ENCODE measurements around the gene HFM1. TPM values are rescaled to one million over a fixed set of nuclear protein-coding genes. Genes with fewer than 3 reads are reported as not detected.

Gene HFM1
- total and polyA plus RNA-seq, 2 experiments from 2014 or later = 1.5 to 5.2 TPM

DNA sequence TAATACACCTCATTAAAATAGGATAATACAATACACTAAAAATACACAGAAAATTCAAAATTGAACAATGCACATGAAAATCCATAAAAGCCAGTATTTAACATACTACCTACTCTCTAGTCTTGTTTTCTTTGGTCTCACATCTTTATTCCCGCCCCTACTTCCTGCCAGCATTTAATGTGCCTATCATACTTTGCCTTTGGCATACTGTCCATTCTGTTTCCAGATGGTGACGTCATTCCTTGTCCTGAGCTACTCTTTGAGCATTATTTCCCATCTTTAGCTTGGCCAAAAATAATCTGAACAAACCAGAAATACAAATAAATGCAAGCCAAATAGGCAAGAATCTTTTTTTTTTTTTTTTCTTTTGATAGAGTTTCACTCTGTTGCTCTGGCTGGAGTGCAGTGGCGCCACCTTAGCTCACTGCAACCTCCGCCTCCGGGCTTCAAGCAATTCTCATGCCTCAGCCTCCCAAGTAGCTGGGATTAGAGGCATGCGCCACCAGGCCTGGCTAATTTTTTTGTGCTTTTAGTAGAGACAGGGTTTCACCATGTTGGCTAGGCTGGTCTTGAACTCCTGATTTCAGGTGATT lies 4.4 kb downstream of the HFM1 start:
- Histone ChIP-seq H3K4me3 (no peak overlapping the region), H3K36me3 (ENCODE audit: insufficient read depth) (no peaks in the 10 kb centered on the region), H3K4me2 (no peak overlapping the region), H2AFZ (no peak overlapping the region), H3K27me3 (ENCODE audit: insufficient read depth) (no peaks in the 10 kb centered on the region), H3K4me1 (ENCODE audit: insufficient read depth) (peaks cover 5% of the 10 kb centered on the region; the same call in 1 of the 2 replicates), H3K79me2 (replicated peaks; ENCODE audit: insufficient read depth) (no peaks in the 10 kb centered on the region), H3K9me2 (ENCODE audit: insufficient read depth) (no peaks in the 10 kb centered on the region), H4K20me1 (replicated peaks; ENCODE audit: insufficient read depth) (no peaks in the 10 kb centered on the region), H3F3A (replicated peaks; ENCODE audit: low read depth) (no peaks in the 10 kb centered on the region), H3K27ac (ENCODE audit: low read depth) (no peak overlapping the region)
- H3K36me3 Mint-ChIP-seq (ENCODE audit: low read depth) = no peaks in the 10 kb centered on the region
- ATAC-seq = no peak
- no peaks in the 10 kb centered on the region for H3K27me3 Mint-ChIP-seq (ENCODE audit: insufficient read depth, low read depth, poor library complexity)
- DNase-seq (ENCODE audit: low spot score) = peak; percentile 41
- H3K4me1 Mint-ChIP-seq = peaks cover 10% of the 10 kb centered on the region
- H3K4me3 Mint-ChIP-seq = no peak overlapping the region
- TF ChIP-seq, protein P1, sequence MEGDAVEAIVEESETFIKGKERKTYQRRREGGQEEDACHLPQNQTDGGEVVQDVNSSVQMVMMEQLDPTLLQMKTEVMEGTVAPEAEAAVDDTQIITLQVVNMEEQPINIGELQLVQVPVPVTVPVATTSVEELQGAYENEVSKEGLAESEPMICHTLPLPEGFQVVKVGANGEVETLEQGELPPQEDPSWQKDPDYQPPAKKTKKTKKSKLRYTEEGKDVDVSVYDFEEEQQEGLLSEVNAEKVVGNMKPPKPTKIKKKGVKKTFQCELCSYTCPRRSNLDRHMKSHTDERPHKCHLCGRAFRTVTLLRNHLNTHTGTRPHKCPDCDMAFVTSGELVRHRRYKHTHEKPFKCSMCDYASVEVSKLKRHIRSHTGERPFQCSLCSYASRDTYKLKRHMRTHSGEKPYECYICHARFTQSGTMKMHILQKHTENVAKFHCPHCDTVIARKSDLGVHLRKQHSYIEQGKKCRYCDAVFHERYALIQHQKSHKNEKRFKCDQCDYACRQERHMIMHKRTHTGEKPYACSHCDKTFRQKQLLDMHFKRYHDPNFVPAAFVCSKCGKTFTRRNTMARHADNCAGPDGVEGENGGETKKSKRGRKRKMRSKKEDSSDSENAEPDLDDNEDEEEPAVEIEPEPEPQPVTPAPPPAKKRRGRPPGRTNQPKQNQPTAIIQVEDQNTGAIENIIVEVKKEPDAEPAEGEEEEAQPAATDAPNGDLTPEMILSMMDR (conservative IDR thresholded peaks at IDR 0.05; ENCODE audit: low read depth in 2 of 2) = peak; percentile 34 to 39
- TF ChIP-seq NANOG (IDR thresholded peaks at IDR 0.05; ENCODE audit: borderline replicate concordance) = no peak
- TF ChIP-seq ZNF114 (CRISPR knock-in tag; IDR thresholded peaks at IDR 0.05) = no peak
- no peak overlapping the region for H3K27ac Mint-ChIP-seq
- no peaks in the 10 kb centered on the region for H3K9me3 Mint-ChIP-seq

DNA sequence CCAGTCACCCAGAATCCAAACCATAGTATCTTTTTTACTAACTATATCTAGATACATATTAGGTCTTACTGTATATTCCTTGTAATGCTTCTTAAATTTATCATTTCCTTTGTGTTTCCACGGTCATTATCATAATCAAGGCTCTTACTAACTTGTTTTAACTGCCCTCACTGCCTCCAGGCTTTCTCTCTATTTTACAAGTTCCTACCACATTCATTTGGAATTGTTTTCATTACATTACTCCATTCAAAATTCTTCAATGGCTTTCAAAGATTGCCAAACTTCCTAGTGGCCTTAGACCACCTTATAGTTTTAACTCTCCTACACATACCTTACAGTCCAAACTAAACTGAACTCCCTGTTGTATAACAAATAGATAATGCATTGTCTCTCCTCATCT lies 6.3 kb downstream of the HFM1 start:
- H3K27me3 Mint-ChIP-seq (ENCODE audit: insufficient read depth, low read depth, poor library complexity) = no peaks in the 10 kb centered on the region
- ATAC-seq (no peak), DNase-seq (ENCODE audit: low spot score) (no peak)
- no peak overlapping the region for H3K4me3 Mint-ChIP-seq
- no peak overlapping the region for H2AFZ ChIP-seq
- H3K4me1 Mint-ChIP-seq = peaks cover 8% of the 10 kb centered on the region; the same call in 2 of the 3 replicates
- no peaks in the 10 kb centered on the region for H3K9me2 ChIP-seq (ENCODE audit: insufficient read depth)
- H3K9me3 Mint-ChIP-seq = no peaks in the 10 kb centered on the region
- H3K27me3 ChIP-seq (ENCODE audit: insufficient read depth) = no peaks in the 10 kb centered on the region
- H4K20me1 ChIP-seq (replicated peaks; ENCODE audit: insufficient read depth) = no peaks in the 10 kb centered on the region
- no peaks in the 10 kb centered on the region for H3F3A ChIP-seq (replicated peaks; ENCODE audit: low read depth)
- 0 out of 2 replicates have a peak, but pooled peaks cover under 1% of the 10 kb centered on the region for H3K4me1 ChIP-seq (ENCODE audit: insufficient read depth)
- H3K36me3 ChIP-seq (ENCODE audit: insufficient read depth) = no peaks in the 10 kb centered on the region
- no peak overlapping the region for H3K4me3 ChIP-seq
- H3K36me3 Mint-ChIP-seq (ENCODE audit: low read depth) = no peaks in the 10 kb centered on the region
- no peak overlapping the region for H3K27ac Mint-ChIP-seq
- no peaks in the 10 kb centered on the region for H3K79me2 ChIP-seq (replicated peaks; ENCODE audit: insufficient read depth)
- no peak overlapping the region for H3K27ac ChIP-seq (ENCODE audit: low read depth)
- H3K4me2 ChIP-seq = no peak overlapping the region
- TF ChIP-seq, protein P1 (conservative IDR thresholded peaks at IDR 0.05; ENCODE audit: low read depth in 2 of 2) = no peak
- TF ChIP-seq ZNF331 (CRISPR knock-in tag; IDR thresholded peaks at IDR 0.05; ENCODE audit: low read depth) (no peak), EZH2phosphoT487 (IDR thresholded peaks at IDR 0.05; ENCODE audit: unreplicated experiment) (no peak), ZNF114 (CRISPR knock-in tag; IDR thresholded peaks at IDR 0.05) (no peak), JUNB (IDR thresholded peaks at IDR 0.05; ENCODE audit: unreplicated experiment) (no peak), CREB1 (CRISPR knock-in tag; IDR thresholded peaks at IDR 0.05; ENCODE audit: low read depth) (no peak), NANOG (IDR thresholded peaks at IDR 0.05; ENCODE audit: borderline replicate concordance) (no peak), STAT1 (IDR thresholded peaks at IDR 0.05; ENCODE audit: unreplicated experiment) (no peak)
- TF ChIP-seq, protein P2, sequence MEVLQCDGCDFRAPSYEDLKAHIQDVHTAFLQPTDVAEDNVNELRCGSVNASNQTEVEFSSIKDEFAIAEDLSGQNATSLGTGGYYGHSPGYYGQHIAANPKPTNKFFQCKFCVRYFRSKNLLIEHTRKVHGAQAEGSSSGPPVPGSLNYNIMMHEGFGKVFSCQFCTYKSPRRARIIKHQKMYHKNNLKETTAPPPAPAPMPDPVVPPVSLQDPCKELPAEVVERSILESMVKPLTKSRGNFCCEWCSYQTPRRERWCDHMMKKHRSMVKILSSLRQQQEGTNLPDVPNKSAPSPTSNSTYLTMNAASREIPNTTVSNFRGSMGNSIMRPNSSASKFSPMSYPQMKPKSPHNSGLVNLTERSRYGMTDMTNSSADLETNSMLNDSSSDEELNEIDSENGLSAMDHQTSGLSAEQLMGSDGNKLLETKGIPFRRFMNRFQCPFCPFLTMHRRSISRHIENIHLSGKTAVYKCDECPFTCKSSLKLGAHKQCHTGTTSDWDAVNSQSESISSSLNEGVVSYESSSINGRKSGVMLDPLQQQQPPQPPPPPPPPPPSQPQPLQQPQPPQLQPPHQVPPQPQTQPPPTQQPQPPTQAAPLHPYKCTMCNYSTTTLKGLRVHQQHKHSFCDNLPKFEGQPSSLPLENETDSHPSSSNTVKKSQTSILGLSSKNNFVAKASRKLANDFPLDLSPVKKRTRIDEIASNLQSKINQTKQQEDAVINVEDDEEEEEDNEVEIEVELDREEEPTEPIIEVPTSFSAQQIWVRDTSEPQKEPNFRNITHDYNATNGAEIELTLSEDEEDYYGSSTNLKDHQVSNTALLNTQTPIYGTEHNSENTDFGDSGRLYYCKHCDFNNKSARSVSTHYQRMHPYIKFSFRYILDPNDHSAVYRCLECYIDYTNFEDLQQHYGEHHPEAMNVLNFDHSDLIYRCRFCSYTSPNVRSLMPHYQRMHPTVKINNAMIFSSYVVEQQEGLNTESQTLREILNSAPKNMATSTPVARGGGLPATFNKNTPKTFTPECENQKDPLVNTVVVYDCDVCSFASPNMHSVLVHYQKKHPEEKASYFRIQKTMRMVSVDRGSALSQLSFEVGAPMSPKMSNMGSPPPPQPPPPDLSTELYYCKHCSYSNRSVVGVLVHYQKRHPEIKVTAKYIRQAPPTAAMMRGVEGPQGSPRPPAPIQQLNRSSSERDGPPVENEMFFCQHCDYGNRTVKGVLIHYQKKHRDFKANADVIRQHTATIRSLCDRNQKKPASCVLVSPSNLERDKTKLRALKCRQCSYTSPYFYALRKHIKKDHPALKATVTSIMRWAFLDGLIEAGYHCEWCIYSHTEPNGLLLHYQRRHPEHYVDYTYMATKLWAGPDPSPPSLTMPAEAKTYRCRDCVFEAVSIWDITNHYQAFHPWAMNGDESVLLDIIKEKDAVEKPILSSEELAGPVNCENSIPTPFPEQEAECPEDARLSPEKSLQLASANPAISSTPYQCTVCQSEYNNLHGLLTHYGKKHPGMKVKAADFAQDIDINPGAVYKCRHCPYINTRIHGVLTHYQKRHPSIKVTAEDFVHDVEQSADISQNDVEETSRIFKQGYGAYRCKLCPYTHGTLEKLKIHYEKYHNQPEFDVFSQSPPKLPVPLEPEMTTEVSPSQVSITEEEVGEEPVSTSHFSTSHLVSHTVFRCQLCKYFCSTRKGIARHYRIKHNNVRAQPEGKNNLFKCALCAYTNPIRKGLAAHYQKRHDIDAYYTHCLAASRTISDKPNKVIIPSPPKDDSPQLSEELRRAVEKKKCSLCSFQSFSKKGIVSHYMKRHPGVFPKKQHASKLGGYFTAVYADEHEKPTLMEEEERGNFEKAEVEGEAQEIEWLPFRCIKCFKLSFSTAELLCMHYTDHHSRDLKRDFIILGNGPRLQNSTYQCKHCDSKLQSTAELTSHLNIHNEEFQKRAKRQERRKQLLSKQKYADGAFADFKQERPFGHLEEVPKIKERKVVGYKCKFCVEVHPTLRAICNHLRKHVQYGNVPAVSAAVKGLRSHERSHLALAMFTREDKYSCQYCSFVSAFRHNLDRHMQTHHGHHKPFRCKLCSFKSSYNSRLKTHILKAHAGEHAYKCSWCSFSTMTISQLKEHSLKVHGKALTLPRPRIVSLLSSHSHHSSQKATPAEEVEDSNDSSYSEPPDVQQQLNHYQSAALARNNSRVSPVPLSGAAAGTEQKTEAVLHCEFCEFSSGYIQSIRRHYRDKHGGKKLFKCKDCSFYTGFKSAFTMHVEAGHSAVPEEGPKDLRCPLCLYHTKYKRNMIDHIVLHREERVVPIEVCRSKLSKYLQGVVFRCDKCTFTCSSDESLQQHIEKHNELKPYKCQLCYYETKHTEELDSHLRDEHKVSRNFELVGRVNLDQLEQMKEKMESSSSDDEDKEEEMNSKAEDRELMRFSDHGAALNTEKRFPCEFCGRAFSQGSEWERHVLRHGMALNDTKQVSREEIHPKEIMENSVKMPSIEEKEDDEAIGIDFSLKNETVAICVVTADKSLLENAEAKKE (CRISPR knock-in tag; IDR thresholded peaks at IDR 0.05) = no peak
- TF ChIP-seq, protein P3, sequence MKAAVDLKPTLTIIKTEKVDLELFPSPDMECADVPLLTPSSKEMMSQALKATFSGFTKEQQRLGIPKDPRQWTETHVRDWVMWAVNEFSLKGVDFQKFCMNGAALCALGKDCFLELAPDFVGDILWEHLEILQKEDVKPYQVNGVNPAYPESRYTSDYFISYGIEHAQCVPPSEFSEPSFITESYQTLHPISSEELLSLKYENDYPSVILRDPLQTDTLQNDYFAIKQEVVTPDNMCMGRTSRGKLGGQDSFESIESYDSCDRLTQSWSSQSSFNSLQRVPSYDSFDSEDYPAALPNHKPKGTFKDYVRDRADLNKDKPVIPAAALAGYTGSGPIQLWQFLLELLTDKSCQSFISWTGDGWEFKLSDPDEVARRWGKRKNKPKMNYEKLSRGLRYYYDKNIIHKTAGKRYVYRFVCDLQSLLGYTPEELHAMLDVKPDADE (IDR thresholded peaks at IDR 0.05) = no peak

Measured in GM23338 (cell line).